ENCODE measurements around the gene ZNF398. TPM values are rescaled to one million over a fixed set of nuclear protein-coding genes. Genes with fewer than 3 reads are reported as not detected.
A peak's percentile ranks its signal among the peaks of the same experiment; 100 is the strongest.

Gene ZNF398
- total RNA-seq, 2 experiments from 2014 or later: 11.8 to 14.2 TPM

- POLR2A ChIA-PET: no interaction called here
- Histone ChIP-seq H3K27ac (ENCODE audit: low read depth, low read length, poor library complexity, severe bottlenecking) (no peak overlapping the region), H3K4me3 (ENCODE audit: low read depth, low read length, poor library complexity, severe bottlenecking) (no peak overlapping the region), H2AFZ (ENCODE audit: low read length) (no peak overlapping the region), H3K4me2 (ENCODE audit: low read length) (no peak overlapping the region), H3K79me2 (ENCODE audit: insufficient read depth, low read depth, low read length) (peaks cover 13% of the 10 kb centered on the region; the same call in 1 of the 2 replicates), H4K20me1 (ENCODE audit: insufficient read depth, low read length) (no peaks in the 10 kb centered on the region), H3K36me3 (ENCODE audit: insufficient read depth, low read length) (peaks cover 48% of the 10 kb centered on the region), H3K4me1 (ENCODE audit: insufficient read depth, low read length, poor library complexity, severe bottlenecking) (peaks cover 18% of the 10 kb centered on the region), H3K9me2 (ENCODE audit: insufficient read depth, low read length) (no peaks in the 10 kb centered on the region), H3K9me3 (ENCODE audit: low read length) (no peaks in the 10 kb centered on the region)
- TF ChIP-seq CTCF (conservative IDR thresholded peaks at IDR 0.05; ENCODE audit: low read length) (no peak), EZH2phosphoT487 (IDR thresholded peaks at IDR 0.05; ENCODE audit: borderline replicate concordance, low read depth, low read length) (no peak)
- CTCF ChIA-PET (ENCODE audit: unreplicated experiment): no interaction called here
- intact Hi-C loops (cut with micrococcal nuclease; ENCODE audit: unreplicated experiment): no loop called here
- DNase-seq (ENCODE audit: low spot score): no peak
- BruUV-seq (replicated peaks): no TSS peak
Measured at GRCh38 chr7:149198161-149198816, 51.0 kb downstream of the ZNF398 start.

- H3K36me3 ChIP-seq (ENCODE audit: insufficient read depth, low read length): peaks cover 59% of the 10 kb centered on the region
- H4K20me1 ChIP-seq (ENCODE audit: insufficient read depth, low read length): no peaks in the 10 kb centered on the region
- CTCF ChIA-PET (ENCODE audit: unreplicated experiment): no interaction called here
- no peak overlapping the region for H3K27ac ChIP-seq (ENCODE audit: low read depth, low read length, poor library complexity, severe bottlenecking)
- H3K9me3 ChIP-seq (ENCODE audit: low read length): no peaks in the 10 kb centered on the region
- H3K9me2 ChIP-seq (ENCODE audit: insufficient read depth, low read length): no peaks in the 10 kb centered on the region
- no peak for DNase-seq (ENCODE audit: low spot score)
- no peak overlapping the region for H3K4me3 ChIP-seq (ENCODE audit: low read depth, low read length, poor library complexity, severe bottlenecking)
- intact Hi-C loops (cut with micrococcal nuclease; ENCODE audit: unreplicated experiment): no loop called here
- no peak for TF ChIP-seq CTCF (conservative IDR thresholded peaks at IDR 0.05; ENCODE audit: low read length)
- TF ChIP-seq EZH2phosphoT487 (IDR thresholded peaks at IDR 0.05; ENCODE audit: borderline replicate concordance, low read depth, low read length): no peak
- no peak overlapping the region for H2AFZ ChIP-seq (ENCODE audit: low read length)
- H3K79me2 ChIP-seq (ENCODE audit: insufficient read depth, low read depth, low read length): peaks cover 13% of the 10 kb centered on the region; the same call in 1 of the 2 replicates
- peaks cover 18% of the 10 kb centered on the region for H3K4me1 ChIP-seq (ENCODE audit: insufficient read depth, low read length, poor library complexity, severe bottlenecking)
- BruUV-seq (replicated peaks): TSS peak; percentile 43
- H3K4me2 ChIP-seq (ENCODE audit: low read length): no peak overlapping the region
- POLR2A ChIA-PET: no interaction called here
Measured at GRCh38 chr7:149199234-149199995, 52.2 kb downstream of the ZNF398 start.

GRCh38 chr7:149202831-149203231, 55.6 kb downstream of the ZNF398 start:
- Histone ChIP-seq H3K79me2 (ENCODE audit: insufficient read depth, low read depth, low read length) (no peaks in the 10 kb centered on the region), H3K4me2 (ENCODE audit: low read length) (no peak overlapping the region), H3K36me3 (ENCODE audit: insufficient read depth, low read length) (peaks cover 85% of the 10 kb centered on the region), H3K4me3 (ENCODE audit: low read depth, low read length, poor library complexity, severe bottlenecking) (no peak overlapping the region), H3K9me2 (ENCODE audit: insufficient read depth, low read length) (no peaks in the 10 kb centered on the region), H4K20me1 (ENCODE audit: insufficient read depth, low read length) (no peaks in the 10 kb centered on the region), H3K27ac (ENCODE audit: low read depth, low read length, poor library complexity, severe bottlenecking) (no peak overlapping the region), H3K9me3 (ENCODE audit: low read length) (no peaks in the 10 kb centered on the region), H3K4me1 (ENCODE audit: insufficient read depth, low read length, poor library complexity, severe bottlenecking) (no peaks in the 10 kb centered on the region), H2AFZ (ENCODE audit: low read length) (no peak overlapping the region)
- intact Hi-C loops (cut with micrococcal nuclease; ENCODE audit: unreplicated experiment): no loop called here
- ChIA-PET CTCF (ENCODE audit: unreplicated experiment) (no interaction called here), POLR2A (no interaction called here)
- no peak for DNase-seq (ENCODE audit: low spot score)
- TF ChIP-seq CTCF (conservative IDR thresholded peaks at IDR 0.05; ENCODE audit: low read length) (no peak), EZH2phosphoT487 (IDR thresholded peaks at IDR 0.05; ENCODE audit: borderline replicate concordance, low read depth, low read length) (no peak)
- BruUV-seq (replicated peaks): no TSS peak

All from OCI-LY7 (cell line).